ENCODE results near the gene KCNMA1.

The KCNMA1 gene

GRCh38 chr10:77541944-77542343 is 95.7 kb downstream of the KCNMA1 start:
- DNase-seq (ENCODE audit: low read depth) = no peak
- TF ChIP-seq POLR2A (IDR thresholded peaks at IDR 0.05; ENCODE audit: extremely low read depth, insufficient read length) (no peak), CTCF (IDR thresholded peaks at IDR 0.05; ENCODE audit: low read depth, low read length) (no peak), MYC (IDR thresholded peaks at IDR 0.05; ENCODE audit: low read depth, low read length) (no peak), MAX (IDR thresholded peaks at IDR 0.05; ENCODE audit: low read depth, low read length) (no peak)
- H3K4me3 ChIP-seq (ENCODE audit: low read depth, low read length) = no peak overlapping the region

- no peak for DNase-seq (ENCODE audit: low read depth)
- TF ChIP-seq MAX (IDR thresholded peaks at IDR 0.05; ENCODE audit: low read depth, low read length) (no peak), POLR2A (IDR thresholded peaks at IDR 0.05; ENCODE audit: extremely low read depth, insufficient read length) (no peak), MYC (IDR thresholded peaks at IDR 0.05; ENCODE audit: low read depth, low read length) (no peak), CTCF (IDR thresholded peaks at IDR 0.05; ENCODE audit: low read depth, low read length) (no peak)
- no peak overlapping the region for H3K4me3 ChIP-seq (ENCODE audit: low read depth, low read length)
Measured at GRCh38 chr10:77541247-77541646, 96.4 kb downstream of the KCNMA1 start.

GRCh38 chr10:77539147-77539935 is 98.3 kb downstream of the KCNMA1 start:
- TF ChIP-seq MAX (IDR thresholded peaks at IDR 0.05; ENCODE audit: low read depth, low read length) (no peak), CTCF (IDR thresholded peaks at IDR 0.05; ENCODE audit: low read depth, low read length) (no peak), MYC (IDR thresholded peaks at IDR 0.05; ENCODE audit: low read depth, low read length) (no peak), POLR2A (IDR thresholded peaks at IDR 0.05; ENCODE audit: extremely low read depth, insufficient read length) (no peak)
- H3K4me3 ChIP-seq (ENCODE audit: low read depth, low read length) = no peak overlapping the region
- no peak for DNase-seq (ENCODE audit: low read depth)

GRCh38 chr10:77537720-77538373 is 99.8 kb downstream of the KCNMA1 start:
- no peak for TF ChIP-seq MYC (IDR thresholded peaks at IDR 0.05; ENCODE audit: low read depth, low read length)
- no peak for TF ChIP-seq CTCF (IDR thresholded peaks at IDR 0.05; ENCODE audit: low read depth, low read length)
- TF ChIP-seq MAX (IDR thresholded peaks at IDR 0.05; ENCODE audit: low read depth, low read length) = no peak
- no peak for TF ChIP-seq POLR2A (IDR thresholded peaks at IDR 0.05; ENCODE audit: extremely low read depth, insufficient read length)
- no peak for DNase-seq (ENCODE audit: low read depth)
- no peak overlapping the region for H3K4me3 ChIP-seq (ENCODE audit: low read depth, low read length)

GRCh38 chr10:77537071-77537470 is 100.5 kb downstream of the KCNMA1 start:
- no peak for DNase-seq (ENCODE audit: low read depth)
- TF ChIP-seq CTCF (IDR thresholded peaks at IDR 0.05; ENCODE audit: low read depth, low read length) (no peak), MAX (IDR thresholded peaks at IDR 0.05; ENCODE audit: low read depth, low read length) (no peak), POLR2A (IDR thresholded peaks at IDR 0.05; ENCODE audit: extremely low read depth, insufficient read length) (no peak), MYC (IDR thresholded peaks at IDR 0.05; ENCODE audit: low read depth, low read length) (no peak)
- no peak overlapping the region for H3K4me3 ChIP-seq (ENCODE audit: low read depth, low read length)

All from NB4 (cell line).